ENCODE measurements around the gene PCAT6.

PCAT6 gene

DNA sequence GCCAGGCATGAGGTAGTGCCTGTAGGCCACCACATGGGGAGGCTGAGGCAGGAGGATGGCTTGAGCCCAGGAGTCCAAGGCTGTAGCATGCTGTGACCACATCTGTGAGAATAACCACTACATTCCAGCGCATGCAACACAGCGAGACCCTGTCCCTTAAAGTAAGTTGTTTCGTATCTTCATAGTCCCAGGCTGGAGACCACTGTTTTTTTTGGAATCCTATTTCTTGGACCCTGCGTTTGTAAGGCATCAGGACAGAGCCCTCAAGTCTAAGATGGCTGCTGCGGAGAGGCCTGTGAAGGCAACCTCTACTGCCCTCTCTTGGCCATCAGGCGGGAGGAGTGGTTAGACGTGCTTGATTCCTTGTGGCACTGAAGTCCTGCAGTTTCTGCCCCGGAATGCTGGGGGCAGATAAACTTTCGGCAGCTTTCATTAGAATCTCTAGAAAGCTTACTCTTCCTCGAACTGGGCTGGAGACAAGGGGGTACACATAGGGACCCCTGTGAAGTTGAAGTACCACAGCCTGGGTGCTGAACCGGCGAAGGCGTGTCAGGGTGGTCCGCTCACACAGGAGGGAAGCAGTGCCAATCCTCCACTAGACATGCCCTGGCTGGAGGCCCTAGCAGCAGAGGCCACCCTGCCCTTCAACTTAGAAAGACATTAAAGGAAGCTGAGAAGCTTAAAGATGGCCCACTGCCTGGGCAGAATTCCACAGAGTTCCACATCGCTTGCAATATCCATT lies 41.6 kb downstream of the PCAT6 start:
- no peak for FAIRE-seq

- FAIRE-seq, result no peak
Measured at GRCh38 chr1:202854787-202855186, 44.0 kb downstream of the PCAT6 start.

DNA sequence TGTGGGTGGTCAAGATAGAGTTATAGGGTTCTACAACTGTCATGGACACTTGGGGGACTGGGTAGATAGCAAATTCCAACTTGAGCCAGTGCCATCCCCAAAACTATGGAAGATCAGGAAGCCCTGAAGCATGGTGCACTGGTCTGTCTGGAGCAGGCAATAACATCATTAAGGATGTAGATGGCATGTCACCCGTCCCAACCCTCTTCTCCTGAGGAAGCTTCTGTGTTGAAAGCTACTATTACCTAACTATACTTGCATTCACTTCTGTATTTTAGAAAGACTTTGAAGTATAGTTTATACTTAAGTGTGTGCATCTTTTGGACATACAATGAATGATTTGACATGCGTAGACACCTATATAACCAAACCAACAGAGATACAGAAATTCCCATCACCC lies 45.3 kb downstream of the PCAT6 start:
- FAIRE-seq, result no peak

DNA sequence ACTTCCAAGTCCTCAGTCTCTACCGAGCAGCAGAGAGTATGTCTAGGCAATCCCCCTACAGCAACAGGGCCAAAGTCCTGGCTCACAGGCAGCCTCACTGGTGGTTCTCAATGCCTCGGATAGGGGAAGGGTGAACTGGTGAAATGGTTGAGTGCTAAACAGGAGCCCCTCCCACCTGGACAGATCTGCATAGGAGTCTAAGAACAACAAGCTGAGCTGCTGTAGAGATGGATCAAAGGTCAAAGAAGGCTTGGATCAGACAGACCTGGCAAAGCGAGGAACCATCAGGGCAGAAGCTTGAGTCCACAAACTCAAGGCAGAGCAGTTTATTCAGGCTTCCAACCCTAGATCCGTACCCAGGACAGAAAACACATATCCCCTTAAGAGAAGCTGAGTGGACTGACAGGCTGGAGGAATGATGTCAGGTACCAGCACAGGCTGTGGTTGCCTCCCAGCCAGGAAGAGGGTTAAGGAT lies 46.4 kb downstream of the PCAT6 start:
- FAIRE-seq, result no peak

DNA sequence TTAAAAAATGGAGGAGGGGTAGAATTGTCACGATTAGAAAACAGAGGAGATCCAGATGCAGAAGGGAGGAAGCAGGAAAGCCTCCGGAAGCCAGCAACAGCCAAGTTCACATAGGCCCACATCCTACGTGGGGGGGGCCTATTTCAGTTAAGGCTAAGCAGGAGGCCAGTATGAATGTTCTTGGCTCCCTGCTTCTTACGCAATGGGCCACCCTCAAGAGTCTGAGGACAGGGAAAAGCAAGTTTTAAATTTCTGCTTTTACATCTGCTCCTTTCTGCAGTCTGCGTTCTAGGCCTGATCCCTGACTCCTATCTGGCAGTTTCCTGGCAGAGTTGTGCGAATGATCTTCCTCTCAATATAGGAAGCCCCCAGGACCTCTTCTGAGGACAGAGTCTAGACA lies 47.6 kb downstream of the PCAT6 start:
- no peak for FAIRE-seq

- FAIRE-seq, result no peak
Measured at GRCh38 chr1:202858789-202859414, 48.1 kb downstream of the PCAT6 start.

- no peak for FAIRE-seq
Measured at GRCh38 chr1:202860744-202861419, 50.1 kb downstream of the PCAT6 start.
